ENCODE measurements around the gene CCDC85A.

DNA sequence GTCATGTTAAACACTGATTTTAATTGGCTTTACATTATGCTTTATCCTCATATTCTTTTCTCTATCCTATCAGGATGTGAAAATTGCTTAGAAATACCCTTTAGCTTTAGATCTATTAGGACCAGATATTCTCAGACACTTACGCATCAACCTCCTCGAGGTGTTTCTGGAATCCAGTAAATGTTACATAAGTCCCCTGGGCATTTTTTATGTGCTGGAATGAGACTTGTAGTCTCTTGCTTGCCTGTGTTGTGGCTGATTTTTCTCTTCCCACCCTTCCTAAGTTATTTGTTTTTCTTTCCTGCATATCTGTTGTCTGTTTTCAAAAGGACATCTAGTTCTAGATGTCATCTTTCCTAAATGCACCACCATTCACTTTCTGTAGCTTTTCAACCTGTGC is 197.1 kb downstream of the CCDC85A start:
- TF ChIP-seq, protein P1, sequence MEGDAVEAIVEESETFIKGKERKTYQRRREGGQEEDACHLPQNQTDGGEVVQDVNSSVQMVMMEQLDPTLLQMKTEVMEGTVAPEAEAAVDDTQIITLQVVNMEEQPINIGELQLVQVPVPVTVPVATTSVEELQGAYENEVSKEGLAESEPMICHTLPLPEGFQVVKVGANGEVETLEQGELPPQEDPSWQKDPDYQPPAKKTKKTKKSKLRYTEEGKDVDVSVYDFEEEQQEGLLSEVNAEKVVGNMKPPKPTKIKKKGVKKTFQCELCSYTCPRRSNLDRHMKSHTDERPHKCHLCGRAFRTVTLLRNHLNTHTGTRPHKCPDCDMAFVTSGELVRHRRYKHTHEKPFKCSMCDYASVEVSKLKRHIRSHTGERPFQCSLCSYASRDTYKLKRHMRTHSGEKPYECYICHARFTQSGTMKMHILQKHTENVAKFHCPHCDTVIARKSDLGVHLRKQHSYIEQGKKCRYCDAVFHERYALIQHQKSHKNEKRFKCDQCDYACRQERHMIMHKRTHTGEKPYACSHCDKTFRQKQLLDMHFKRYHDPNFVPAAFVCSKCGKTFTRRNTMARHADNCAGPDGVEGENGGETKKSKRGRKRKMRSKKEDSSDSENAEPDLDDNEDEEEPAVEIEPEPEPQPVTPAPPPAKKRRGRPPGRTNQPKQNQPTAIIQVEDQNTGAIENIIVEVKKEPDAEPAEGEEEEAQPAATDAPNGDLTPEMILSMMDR (IDR thresholded peaks at IDR 0.05): no peak
- TF ChIP-seq POLR2A (IDR thresholded peaks at IDR 0.05): no peak
